SKM-1 (cell line): ENCODE data around the gene SAXO2.
"Not testable (repeated sequence)": the region's sequence is repeated elsewhere in the genome, so short reads cannot be mapped to it uniquely, and the experiment has no call there.

Experiments used
- DNase-seq: peaks from one replicate; lab custom pipeline; 2025; ENCODE audit not compliant: unreplicated experiment; lab: John Stamatoyannopoulos, UW

SAXO2 gene

GRCh38 chr15:82313446-82313845, 50.8 kb downstream of the SAXO2 start:
- no peak for DNase-seq

GRCh38 chr15:82313951-82314768, 51.5 kb downstream of the SAXO2 start:
- DNase-seq = not testable (repeated sequence)

- DNase-seq = no peak
These were observed 52.3 kb downstream of the SAXO2 start for GRCh38 chr15:82314769-82315518.

GRCh38 chr15:82315519-82316246, 53.1 kb downstream of the SAXO2 start:
- DNase-seq = no peak

DNA sequence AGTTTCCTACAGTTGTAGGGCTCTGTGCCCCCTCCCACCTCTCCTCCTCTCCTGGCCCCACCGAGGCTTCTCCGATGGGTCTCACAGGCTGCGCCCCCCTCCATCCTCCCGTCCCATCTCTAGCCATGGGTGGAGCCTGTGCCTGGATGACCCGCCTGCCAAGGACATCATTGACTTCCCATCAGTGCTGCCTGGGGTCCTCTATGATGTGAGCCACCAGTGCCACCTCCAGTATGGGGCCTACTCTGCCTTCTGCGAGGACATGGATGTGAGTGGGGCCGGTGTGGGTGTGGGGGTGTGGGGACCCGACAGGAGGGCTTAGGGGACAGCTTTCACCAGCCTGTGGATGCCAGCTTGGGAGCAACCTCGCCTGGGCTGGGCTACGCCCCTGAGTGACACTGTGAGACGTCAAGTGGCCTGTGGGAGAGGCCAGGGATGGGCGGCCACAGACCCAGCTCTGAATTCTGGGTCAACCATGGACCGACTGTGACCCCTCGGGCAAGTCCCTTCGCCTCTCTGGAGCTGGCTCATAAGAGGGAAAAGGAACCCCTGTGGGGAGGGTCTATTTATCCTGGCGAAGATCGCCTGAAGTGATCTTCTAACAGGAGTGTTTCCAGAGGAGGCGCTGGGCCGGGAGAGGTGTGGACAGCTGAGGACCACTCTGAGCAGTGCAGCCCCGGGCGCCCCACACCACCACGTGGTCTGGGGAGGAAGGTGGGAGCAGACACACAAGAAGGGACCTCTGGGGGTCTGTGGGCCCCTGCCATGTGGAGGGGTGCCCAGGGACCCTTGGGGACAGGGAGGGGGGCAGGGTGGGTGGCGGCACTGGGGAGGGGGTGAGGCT, 53.9 kb downstream of the SAXO2 start:
- not testable (repeated sequence) for DNase-seq

GRCh38 chr15:82317091-82317489, 54.5 kb downstream of the SAXO2 start:
- DNase-seq = no peak

GRCh38 chr15:82317516-82317915, 54.9 kb downstream of the SAXO2 start:
- DNase-seq = not testable (repeated sequence)

DNA sequence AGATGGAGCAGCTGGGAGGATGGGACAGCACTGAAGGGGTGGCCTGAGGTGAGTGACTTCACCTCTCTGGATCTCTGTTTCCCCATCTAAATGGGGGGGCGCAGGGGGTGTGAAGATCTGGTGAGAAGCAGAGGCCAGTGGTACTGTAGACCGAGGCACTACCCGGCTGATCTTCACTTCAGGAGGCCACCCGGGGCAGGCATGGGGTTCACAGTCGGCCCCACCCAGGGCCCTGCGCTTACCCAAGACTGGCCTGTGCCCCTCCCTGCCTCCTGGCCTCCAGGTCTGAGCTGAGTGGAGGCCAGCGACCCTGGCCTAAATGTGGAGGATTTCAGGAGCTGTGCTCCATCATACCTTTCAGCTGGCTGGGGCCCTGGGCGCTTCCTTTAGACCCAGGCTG, 55.7 kb downstream of the SAXO2 start:
- not testable (repeated sequence) for DNase-seq

- DNase-seq = not testable (repeated sequence)
These were observed 57.1 kb downstream of the SAXO2 start for GRCh38 chr15:82319522-82320278.

DNA sequence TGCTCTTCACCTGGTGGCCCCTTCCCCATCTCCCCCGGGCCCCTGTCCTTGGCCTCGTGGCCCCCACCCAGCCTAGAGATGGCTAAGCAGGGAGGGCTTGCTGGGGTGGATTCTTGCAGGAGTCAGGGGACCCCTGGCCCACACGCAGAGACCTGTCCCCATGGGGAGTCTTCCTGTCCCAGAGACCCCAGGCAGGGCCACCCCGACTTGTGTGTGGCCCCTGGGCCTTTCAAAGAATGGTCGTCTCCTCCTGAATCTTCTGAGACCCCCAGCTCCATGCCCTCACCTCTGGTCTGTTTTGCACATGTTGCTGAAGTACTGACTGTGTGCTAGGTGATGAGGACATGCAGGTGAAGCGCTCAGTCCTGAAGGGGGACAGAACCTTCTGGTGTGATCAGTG, 58.2 kb downstream of the SAXO2 start:
- not testable (repeated sequence) for DNase-seq

GRCh38 chr15:82322488-82322887, 59.9 kb downstream of the SAXO2 start:
- not testable (repeated sequence) for DNase-seq

- DNase-seq = not testable (repeated sequence)
These were observed 62.2 kb downstream of the SAXO2 start for GRCh38 chr15:82324831-82325230.

- not testable (repeated sequence) for DNase-seq
These were observed 63.0 kb downstream of the SAXO2 start for GRCh38 chr15:82325646-82326045.

DNA sequence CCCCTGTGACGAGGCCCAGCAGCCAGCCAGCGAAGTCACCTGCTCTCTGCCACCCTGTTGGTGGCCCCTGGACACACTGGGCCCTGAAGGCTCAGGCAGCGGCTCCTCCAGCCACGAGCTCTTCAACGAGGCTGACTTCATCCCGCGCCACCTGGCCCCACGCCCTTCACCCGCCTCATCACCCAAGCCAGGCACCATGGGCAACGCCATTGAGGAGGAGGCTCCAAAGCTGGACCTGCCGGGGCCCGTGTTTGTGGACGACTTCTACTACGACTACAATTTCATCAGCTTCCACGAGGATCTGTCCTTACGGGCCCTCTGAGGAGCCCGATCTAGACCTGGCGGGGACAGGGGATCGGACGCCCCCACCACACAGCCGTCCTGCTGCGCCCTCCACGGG, 64.3 kb downstream of the SAXO2 start:
- DNase-seq = not testable (repeated sequence)

DNA sequence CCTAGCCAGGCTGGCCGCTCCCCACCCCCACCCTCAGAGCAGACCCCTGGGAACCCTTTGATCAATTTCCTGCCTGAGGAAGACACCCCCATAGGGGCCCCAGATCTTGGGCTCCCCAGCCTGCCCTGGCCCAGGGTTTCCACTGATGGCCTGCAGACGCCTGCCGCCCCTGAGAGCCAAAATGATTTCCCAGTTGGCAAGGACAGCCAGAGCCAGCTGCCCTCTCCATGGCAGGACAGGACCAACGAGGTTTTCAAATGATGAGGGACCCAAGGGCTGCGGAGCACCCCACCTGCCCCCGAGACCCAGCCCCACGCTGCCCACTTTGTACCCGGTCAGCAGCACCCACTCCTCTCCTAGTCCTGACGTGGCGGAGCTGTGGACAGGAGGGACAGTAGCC, 64.8 kb downstream of the SAXO2 start:
- not testable (repeated sequence) for DNase-seq

- not testable (repeated sequence) for DNase-seq
These were observed 66.4 kb downstream of the SAXO2 start for GRCh38 chr15:82329039-82329438.

DNA sequence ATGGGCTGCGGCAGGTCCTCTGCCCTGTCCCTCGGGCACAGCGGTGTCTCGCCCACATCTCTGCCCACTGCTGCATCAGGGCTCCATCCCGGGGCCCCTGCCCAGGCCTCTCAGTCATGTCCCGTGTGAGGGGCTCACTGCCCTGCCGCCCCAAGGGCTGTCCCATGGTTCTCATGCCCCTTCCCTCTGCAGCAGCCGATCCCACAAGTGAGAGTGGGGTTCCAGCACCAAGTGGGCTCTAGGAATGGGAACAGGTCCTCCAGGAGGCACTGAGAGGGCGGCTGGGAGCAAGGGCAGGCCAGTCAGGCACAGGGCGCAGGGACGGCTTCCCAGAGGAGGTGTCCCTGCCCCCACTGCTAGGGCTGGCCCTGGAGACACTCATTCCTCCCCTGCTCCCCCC, 68.3 kb downstream of the SAXO2 start:
- not testable (repeated sequence) for DNase-seq

GRCh38 chr15:82331576-82332304, 69.1 kb downstream of the SAXO2 start:
- not testable (repeated sequence) for DNase-seq
